ENCODE results near the gene BCL2.
A peak's percentile ranks its signal among the peaks of the same experiment; 100 is the strongest.

Gene BCL2

DNA sequence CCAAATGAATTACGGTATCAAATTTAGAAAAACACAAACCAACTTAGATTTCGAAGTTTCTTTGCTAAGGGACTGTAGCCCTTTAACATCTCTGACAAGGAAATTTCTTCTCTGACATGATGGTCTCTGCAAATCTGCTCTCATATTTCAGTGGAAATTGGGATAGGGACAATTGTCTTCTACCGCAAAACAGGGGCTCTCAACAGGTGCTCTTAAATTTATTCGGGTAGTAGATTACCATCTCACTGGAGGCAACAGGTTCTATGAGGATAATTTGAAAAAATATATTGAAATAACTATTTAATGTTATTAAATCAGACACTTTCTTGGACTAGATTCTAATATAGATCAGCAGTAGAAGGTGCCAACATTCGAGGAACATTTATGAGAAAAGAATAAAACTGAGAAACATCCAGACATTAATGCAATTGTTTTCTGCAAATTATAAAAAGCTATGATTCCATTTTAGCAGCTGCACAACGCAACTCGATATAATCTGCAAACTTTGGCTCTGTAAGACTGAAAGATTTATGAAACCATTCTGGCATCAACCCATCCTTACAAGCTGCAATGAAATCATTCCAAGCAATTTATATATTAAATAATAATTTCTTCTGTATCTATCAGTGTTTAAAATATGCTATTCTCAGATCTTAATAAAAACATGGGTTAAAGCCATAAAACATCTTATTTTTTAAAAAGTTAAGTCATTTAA is 10.0 kb upstream of the BCL2 start:
- H3K4me1 ChIP-seq (ENCODE audit: control insufficient read depth, insufficient read depth, low read length), result no peaks in the 10 kb centered on the region
- H3K4me3 ChIP-seq (ENCODE audit: insufficient read depth, low read depth, low read length), result no peak overlapping the region
- 92 to 97% methylated on average over 7 of the region's 7 CpGs for WGBS, 2 experiments
- peaks cover 6% of the 10 kb centered on the region for H3K36me3 ChIP-seq (ENCODE audit: control insufficient read depth, insufficient read depth, low read length)
- H3K27ac ChIP-seq (ENCODE audit: insufficient read depth, low read depth, low read length, poor library complexity, severe bottlenecking), result no peak overlapping the region
- no peaks in the 10 kb centered on the region for H3K9me3 ChIP-seq (ENCODE audit: control insufficient read depth, low read length)
- H3K27me3 ChIP-seq (ENCODE audit: control insufficient read depth, insufficient read depth, low read length, poor library complexity, severe bottlenecking), result no peaks in the 10 kb centered on the region

DNA sequence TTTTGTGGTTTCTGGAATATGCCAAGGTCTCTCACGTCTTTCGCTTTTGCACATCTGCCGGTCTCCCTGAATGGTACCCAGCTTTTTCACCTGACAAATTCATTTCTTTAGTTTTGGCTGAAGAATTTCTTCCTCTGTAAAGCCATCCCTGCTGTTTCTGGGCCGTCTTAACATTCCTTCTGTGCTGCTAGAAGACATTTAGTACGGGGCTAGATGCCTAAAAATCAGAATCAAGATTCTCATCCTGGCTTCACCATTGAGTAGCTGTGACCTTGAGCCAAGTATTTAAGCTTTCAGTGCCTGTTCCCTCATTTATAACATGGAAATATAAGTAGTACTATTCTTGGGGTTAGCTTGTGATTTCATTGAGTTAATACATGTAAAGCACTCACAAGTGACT is 6.4 kb upstream of the BCL2 start:
- Histone ChIP-seq H3K4me1 (ENCODE audit: control insufficient read depth, insufficient read depth, low read length) (no peaks in the 10 kb centered on the region), H3K27me3 (ENCODE audit: control insufficient read depth, insufficient read depth, low read length, poor library complexity, severe bottlenecking) (peaks cover 4% of the 10 kb centered on the region), H3K4me3 (ENCODE audit: insufficient read depth, low read depth, low read length) (no peak overlapping the region), H3K9me3 (ENCODE audit: control insufficient read depth, low read length) (no peaks in the 10 kb centered on the region), H3K27ac (ENCODE audit: insufficient read depth, low read depth, low read length, poor library complexity, severe bottlenecking) (no peak overlapping the region), H3K36me3 (ENCODE audit: control insufficient read depth, insufficient read depth, low read length) (no peaks in the 10 kb centered on the region)
- WGBS, 2 experiments, result 89 to 91% methylated on average over 5 of the region's 5 CpGs

DNA sequence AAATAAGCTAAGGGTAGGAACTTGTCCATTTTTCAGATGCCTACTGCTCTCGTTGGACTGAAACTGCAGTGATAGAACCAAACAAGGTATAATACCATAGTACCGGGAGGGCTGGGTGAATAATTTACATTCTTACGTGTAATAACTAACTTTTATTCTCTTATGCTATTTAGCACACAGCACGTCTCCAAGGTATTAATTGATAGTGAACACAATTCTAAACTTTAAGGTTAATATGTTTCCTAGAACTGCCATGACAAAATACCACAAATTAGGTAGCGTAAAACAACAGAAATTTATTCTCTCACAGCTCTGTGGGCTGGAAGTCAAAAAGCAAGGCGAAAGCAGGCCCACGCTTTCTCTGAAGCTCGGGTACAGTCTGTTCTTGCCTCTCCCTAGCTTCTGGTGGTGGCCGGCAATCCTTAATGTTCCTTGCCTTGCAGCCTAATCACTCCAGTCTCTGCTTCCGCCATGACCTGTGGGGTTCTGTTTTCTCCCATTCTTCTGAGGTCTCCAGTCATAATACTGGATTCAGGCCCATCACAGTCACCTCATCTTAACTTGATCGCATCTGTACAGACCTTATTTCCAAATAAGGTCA is 5.6 kb upstream of the BCL2 start:
- Histone ChIP-seq H3K4me1 (ENCODE audit: control insufficient read depth, insufficient read depth, low read length) (no peaks in the 10 kb centered on the region), H3K36me3 (ENCODE audit: control insufficient read depth, insufficient read depth, low read length) (no peaks in the 10 kb centered on the region), H3K27me3 (ENCODE audit: control insufficient read depth, insufficient read depth, low read length, poor library complexity, severe bottlenecking) (peaks cover 10% of the 10 kb centered on the region), H3K27ac (ENCODE audit: insufficient read depth, low read depth, low read length, poor library complexity, severe bottlenecking) (no peak overlapping the region), H3K4me3 (ENCODE audit: insufficient read depth, low read depth, low read length) (no peak overlapping the region), H3K9me3 (ENCODE audit: control insufficient read depth, low read length) (no peaks in the 10 kb centered on the region)
- 90 to 93% methylated on average over 10 of the region's 11 CpGs for WGBS, 2 experiments

DNA sequence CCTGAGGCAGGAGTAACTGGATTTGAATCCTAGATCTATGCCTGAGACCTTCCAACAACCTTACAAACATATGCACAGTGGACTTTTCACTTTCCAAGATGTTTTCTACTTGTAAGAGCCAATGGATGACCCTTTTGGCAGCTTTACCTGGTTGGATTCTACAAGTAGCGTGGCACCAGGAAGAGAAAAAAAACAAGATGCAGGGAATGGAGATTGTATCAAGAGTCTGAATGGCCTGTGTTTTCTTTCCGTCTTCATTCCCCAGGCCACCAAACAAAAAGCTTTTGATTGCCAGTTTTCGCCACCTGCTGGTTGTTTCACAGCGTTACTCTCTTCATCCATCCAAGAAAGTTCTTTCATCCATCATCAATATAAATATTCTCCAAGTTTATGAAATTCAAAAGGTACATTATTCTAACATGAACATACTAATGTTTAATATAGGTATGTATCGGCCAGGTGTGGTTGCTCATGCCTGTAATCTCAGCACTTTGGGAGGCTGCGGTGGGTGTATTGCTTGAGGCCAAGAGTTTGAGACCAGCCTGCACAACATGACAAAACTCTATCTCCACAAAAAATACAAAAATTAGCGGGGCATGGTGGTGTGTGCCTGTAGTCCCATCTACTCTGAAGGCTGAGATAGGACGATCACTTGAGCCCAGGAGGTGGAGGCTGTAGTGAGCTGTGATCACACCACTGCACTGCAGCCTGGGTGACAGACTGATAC is 3.5 kb upstream of the BCL2 start:
- no peaks in the 10 kb centered on the region for H3K9me3 ChIP-seq (ENCODE audit: control insufficient read depth, low read length)
- no peak overlapping the region for H3K27ac ChIP-seq (ENCODE audit: insufficient read depth, low read depth, low read length, poor library complexity, severe bottlenecking)
- peaks cover 27% of the 10 kb centered on the region for H3K27me3 ChIP-seq (ENCODE audit: control insufficient read depth, insufficient read depth, low read length, poor library complexity, severe bottlenecking)
- H3K4me3 ChIP-seq (ENCODE audit: insufficient read depth, low read depth, low read length), result no peak overlapping the region
- 36 to 37% methylated on average over 7 of the region's 8 CpGs for WGBS, 2 experiments
- peaks cover 9% of the 10 kb centered on the region for H3K4me1 ChIP-seq (ENCODE audit: control insufficient read depth, insufficient read depth, low read length)
- no peaks in the 10 kb centered on the region for H3K36me3 ChIP-seq (ENCODE audit: control insufficient read depth, insufficient read depth, low read length)

DNA sequence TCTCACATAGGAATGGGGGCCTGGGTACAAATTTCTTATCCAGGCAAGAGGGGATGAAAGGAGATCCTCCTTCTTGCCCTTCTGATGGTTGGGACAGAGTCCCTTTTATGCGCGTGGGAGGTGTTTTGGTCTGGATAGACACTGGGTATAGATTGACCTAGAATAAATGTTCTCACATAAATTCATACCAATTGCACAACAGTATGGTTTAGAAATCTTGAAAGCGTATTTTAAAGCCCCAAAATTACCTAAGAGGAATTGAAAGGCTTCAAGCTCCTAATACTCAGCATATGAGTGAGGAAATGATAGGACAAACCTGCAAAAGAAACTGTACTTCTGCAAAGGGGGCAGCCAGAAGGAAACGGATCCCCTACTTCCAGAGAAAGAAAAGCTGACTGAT is 2.6 kb upstream of the BCL2 start:
- Histone ChIP-seq H3K4me3 (ENCODE audit: insufficient read depth, low read depth, low read length) (no peak overlapping the region), H3K27me3 (ENCODE audit: control insufficient read depth, insufficient read depth, low read length, poor library complexity, severe bottlenecking) (peaks cover 35% of the 10 kb centered on the region), H3K36me3 (ENCODE audit: control insufficient read depth, insufficient read depth, low read length) (no peaks in the 10 kb centered on the region), H3K9me3 (ENCODE audit: control insufficient read depth, low read length) (no peaks in the 10 kb centered on the region), H3K27ac (ENCODE audit: insufficient read depth, low read depth, low read length, poor library complexity, severe bottlenecking) (no peak overlapping the region), H3K4me1 (ENCODE audit: control insufficient read depth, insufficient read depth, low read length) (peaks cover 9% of the 10 kb centered on the region)
- WGBS, 2 experiments, result 97 to 98% methylated on average over 3 to 4 of the region's 4 CpGs

DNA sequence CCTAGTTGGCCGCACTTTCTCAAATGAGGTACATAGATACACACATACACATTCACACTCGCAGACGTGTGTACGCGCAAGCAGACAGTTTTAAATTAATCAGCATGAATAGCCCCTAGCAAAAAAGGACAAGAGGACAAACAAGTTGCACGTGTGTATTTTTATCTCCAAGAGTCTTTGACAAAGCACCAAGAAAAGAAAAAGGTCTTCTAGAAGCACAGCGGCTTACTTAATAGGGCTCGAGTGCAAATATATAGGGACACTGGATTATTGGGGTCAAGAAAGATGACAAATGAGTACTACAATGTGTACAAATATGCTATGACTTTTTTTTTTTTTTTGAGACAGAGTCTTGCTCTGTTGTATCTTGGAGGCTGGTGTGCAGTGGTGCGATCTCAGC is 1.7 kb upstream of the BCL2 start:
- WGBS, 2 experiments, result 87 to 90% methylated on average over 9 of the region's 9 CpGs
- Histone ChIP-seq H3K36me3 (ENCODE audit: control insufficient read depth, insufficient read depth, low read length) (no peaks in the 10 kb centered on the region), H3K4me1 (ENCODE audit: control insufficient read depth, insufficient read depth, low read length) (peaks cover 9% of the 10 kb centered on the region), H3K9me3 (ENCODE audit: control insufficient read depth, low read length) (no peaks in the 10 kb centered on the region), H3K27ac (ENCODE audit: insufficient read depth, low read depth, low read length, poor library complexity, severe bottlenecking) (no peak overlapping the region), H3K27me3 (ENCODE audit: control insufficient read depth, insufficient read depth, low read length, poor library complexity, severe bottlenecking) (peaks cover 40% of the 10 kb centered on the region), H3K4me3 (ENCODE audit: insufficient read depth, low read depth, low read length) (no peak overlapping the region)

DNA sequence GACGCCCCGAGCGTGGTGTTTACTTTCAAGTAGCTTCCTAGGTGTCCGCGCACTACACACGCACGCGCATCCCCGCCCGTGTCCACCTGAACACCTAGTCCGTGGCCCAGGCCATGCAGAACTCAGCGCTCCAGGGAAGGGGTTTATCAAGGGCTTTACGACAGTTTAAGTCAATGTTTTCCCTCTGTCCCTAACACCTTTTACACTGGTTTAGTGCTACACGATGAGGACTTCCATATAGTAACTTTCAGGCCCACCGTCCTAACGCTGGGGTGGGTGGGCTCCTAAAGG is 1.4 kb upstream of the BCL2 start:
- Histone ChIP-seq H3K9me3 (ENCODE audit: control insufficient read depth, low read length) (no peaks in the 10 kb centered on the region), H3K4me3 (ENCODE audit: insufficient read depth, low read depth, low read length) (peak overlapping the region; percentile 35), H3K4me1 (ENCODE audit: control insufficient read depth, insufficient read depth, low read length) (peaks cover 9% of the 10 kb centered on the region), H3K27ac (ENCODE audit: insufficient read depth, low read depth, low read length, poor library complexity, severe bottlenecking) (no peak overlapping the region), H3K27me3 (ENCODE audit: control insufficient read depth, insufficient read depth, low read length, poor library complexity, severe bottlenecking) (peaks cover 40% of the 10 kb centered on the region), H3K36me3 (ENCODE audit: control insufficient read depth, insufficient read depth, low read length) (no peaks in the 10 kb centered on the region)
- WGBS, 2 experiments, result 60% methylated on average over 16 of the region's 16 CpGs

DNA sequence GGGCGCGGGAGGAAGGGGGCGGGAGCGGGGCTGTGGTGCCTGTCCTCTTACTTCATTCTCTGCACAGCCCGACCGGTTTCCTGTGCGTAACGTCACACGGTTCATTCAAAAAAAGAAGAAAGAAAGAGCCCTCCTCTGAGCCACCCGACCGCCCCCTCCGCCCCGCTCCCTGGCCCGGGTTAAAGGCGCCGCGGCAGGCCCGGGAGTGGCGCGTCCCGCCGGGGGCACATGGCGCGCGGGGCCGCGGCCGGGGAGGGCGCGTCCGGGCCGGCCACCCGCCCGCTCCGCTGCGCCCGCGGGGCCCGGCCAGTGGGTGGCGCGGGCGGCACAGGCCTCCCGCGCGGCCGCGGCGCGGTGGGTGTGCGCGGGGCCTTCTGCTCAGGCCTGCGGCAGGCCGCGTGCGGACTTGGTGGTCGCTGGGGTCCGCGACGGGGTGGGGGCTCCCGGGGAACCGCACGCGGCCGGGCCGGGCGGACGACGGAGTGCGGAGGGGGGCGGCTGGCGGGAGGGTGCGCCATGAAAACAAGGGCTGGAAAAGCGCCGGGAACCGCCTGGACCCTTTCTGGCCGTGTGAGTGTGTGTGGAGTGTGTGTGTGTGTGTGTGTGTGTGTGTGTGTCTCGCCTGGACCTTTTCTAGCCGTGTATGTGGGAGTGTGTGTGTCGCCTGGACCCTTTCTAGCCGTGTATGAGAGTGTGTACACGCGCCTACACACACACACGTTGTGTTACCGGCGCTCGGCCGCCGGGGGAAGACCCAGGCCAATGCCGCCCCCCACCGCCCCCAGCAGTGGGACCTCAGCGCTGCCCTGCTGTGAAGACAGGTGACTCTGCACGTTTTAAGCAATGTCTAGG is 780 bp upstream of the BCL2 start:
- Histone ChIP-seq H3K4me1 (ENCODE audit: control insufficient read depth, insufficient read depth, low read length) (peaks cover 9% of the 10 kb centered on the region), H3K4me3 (ENCODE audit: insufficient read depth, low read depth, low read length) (peak overlapping the region; percentile 56), H3K27ac (ENCODE audit: insufficient read depth, low read depth, low read length, poor library complexity, severe bottlenecking) (no peak overlapping the region), H3K9me3 (ENCODE audit: control insufficient read depth, low read length) (no peaks in the 10 kb centered on the region), H3K36me3 (ENCODE audit: control insufficient read depth, insufficient read depth, low read length) (no peaks in the 10 kb centered on the region), H3K27me3 (ENCODE audit: control insufficient read depth, insufficient read depth, low read length, poor library complexity, severe bottlenecking) (peaks cover 44% of the 10 kb centered on the region)
- 2% methylated on average over 92 of the region's 92 CpGs for WGBS, 2 experiments

DNA sequence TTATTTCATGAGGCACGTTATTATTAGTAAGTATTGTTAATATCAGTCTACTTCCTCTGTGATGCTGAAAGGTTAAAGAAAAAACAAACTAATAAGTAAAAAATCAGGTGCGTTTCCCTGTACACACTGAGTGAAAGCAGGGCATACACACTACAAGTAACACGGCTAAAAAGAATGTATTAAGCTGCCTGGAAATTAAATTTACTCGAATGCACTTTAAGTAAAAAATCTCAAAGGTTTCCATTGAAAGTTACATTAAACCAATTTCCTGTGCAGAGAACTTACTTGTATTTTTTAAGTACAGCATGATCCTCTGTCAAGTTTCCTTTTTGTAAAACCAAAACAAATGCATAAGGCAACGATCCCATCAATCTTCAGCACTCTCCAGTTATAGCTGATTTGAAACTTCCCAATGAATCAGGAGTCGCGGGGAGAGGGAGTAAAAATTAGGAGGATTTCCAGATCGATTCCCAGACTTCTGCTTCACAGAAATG is 633 bp downstream of the BCL2 start:
- 9 to 15% methylated on average over 6 of the region's 8 CpGs for WGBS, 2 experiments

More for the DNA sequence above, 633 bp downstream of the BCL2 start:
- Histone ChIP-seq H3K4me3 (ENCODE audit: insufficient read depth, low read depth, low read length) (peak overlapping the region; percentile 56), H3K4me1 (ENCODE audit: control insufficient read depth, insufficient read depth, low read length) (peaks cover 9% of the 10 kb centered on the region), H3K27ac (ENCODE audit: insufficient read depth, low read depth, low read length, poor library complexity, severe bottlenecking) (no peak overlapping the region), H3K36me3 (ENCODE audit: control insufficient read depth, insufficient read depth, low read length) (no peaks in the 10 kb centered on the region), H3K27me3 (ENCODE audit: control insufficient read depth, insufficient read depth, low read length, poor library complexity, severe bottlenecking) (peaks cover 44% of the 10 kb centered on the region), H3K9me3 (ENCODE audit: control insufficient read depth, low read length) (no peaks in the 10 kb centered on the region)
